Adrenal gland (tissue), 12 donors: ENCODE data around the gene XPR1. TPM values are rescaled to one million over a fixed set of nuclear protein-coding genes. Genes with fewer than 3 reads are reported as not detected.

Source experiments
- DNase-seq, 7 donors: peaks; one replicate each; pipeline ENCODE4 v3.0.0-alpha.2; 2019 to 2020
- H3K27ac ChIP-seq, 5 donors: fragments of 200-600 bp; sonication (generic) in 4 of 5; 1 replicate in 3 of 5; 2 replicates in 2 of 5; pipeline versions ENCODE4 v1.5.1 to v1.8.0; 2016 to 2020; ENCODE audit warnings: mild to moderate bottlenecking in 1 of 5
- H3K27me3 ChIP-seq: fragments of 200-600 bp; 2 replicates; pipeline ENCODE4 v1.8.0; 2021
- H3K36me3 ChIP-seq, 2 donors: fragments of 200-600 bp; replicated peaks in 1 of 2; 1 replicate in 1 of 2; 2 replicates in 1 of 2; pipeline versions ENCODE4 v1.5.1 to v1.8.0; 2018 to 2022
- H3K4me1 ChIP-seq, 2 donors: fragments of 200-600 bp; replicated peaks in 1 of 2; 1 replicate in 1 of 2; 2 replicates in 1 of 2; pipeline versions ENCODE4 v1.5.1 to v1.8.0; 2018 to 2021
- H3K4me3 ChIP-seq, 4 donors: fragments of 200-600 bp; sonication (generic) in 3 of 4; one replicate each; pipeline ENCODE4 v1.5.1; 2016 to 2018
- H3K9me3 ChIP-seq, 3 donors: fragments of 200-600 bp; sonication (generic) in 1 of 3; replicated peaks in 1 of 3; 1 replicate in 2 of 3; 2 replicates in 1 of 3; pipeline versions ENCODE4 v1.5.1 to v1.8.0; 2016 to 2021
- CTCF ChIP-seq, 6 experiments: fragments of 450-650 bp in 4 of 6; fragments of 200-600 bp in 2 of 6; sonication (generic) in 1 of 6; IDR thresholded peaks; 1 replicate in 5 of 6; 2 replicates in 1 of 6; pipeline versions ENCODE4 v1.5.1 to v1.8.0; 2016 to 2021; ENCODE audit warnings: antibody characterized with exemption in 6 of 6, mild to moderate bottlenecking in 2 of 6, moderate library complexity in 1 of 6
- POLR2A ChIP-seq, 2 donors: fragments of 450-650 bp; IDR thresholded peaks; one replicate each; pipeline ENCODE4 v1.6.1; 2017; ENCODE audit warnings: antibody characterized with exemption in 2 of 2, mild to moderate bottlenecking in 2 of 2, moderate library complexity in 1 of 2
- WGBS, 4 donors: extraction: QIAGEN DNeasy Blood & Tissue Kit in 2 of 4; methylation state at CpG; one replicate each; pipeline versions ENCODE4 v1.1.5 to v1.1.7; 2013 to 2017; 5-methylcytosine and 5-hydroxymethylcytosine counted together
- intact Hi-C, 2 donors: fragments of 100-400 bp; cut with DNase I; formaldehyde crosslinking; loops; one replicate each; pipeline versions ENCODE4 v1.14.1 to v1.15.0; 2022 to 2023
- polyA plus RNA-seq, 3 donors: library from polyadenylated mRNA; stranded (reverse); fragments of 200-250 nt in 2 of 3; fragments of 350-450 nt in 1 of 3; fragmentation: Illumina TruSeq in 1 of 3; extraction: RNeasy Lipid Tissue Mini Kit (QIAGEN cat#74804) in 1 of 3; gene quantifications; one replicate each; pipeline ENCODE4 v1.2.3, GENCODE V29; 2013 to 2014
- total RNA-seq, 9 donors: library from RNA; depleted of rRNA in 4 of 9; stranded (reverse); fragments of >200 nt in 4 of 9; fragments of 120-200 nt in 1 of 9; fragmentation: NEBNext Ultra II Directional in 1 of 9; extraction: Animal tissue kit (Norgen Biotek cat#: 25700) in 1 of 9; gene quantifications; one replicate each; pipeline versions ENCODE4 v1.1.0 to v1.2.4, GENCODE V29; 2013 to 2023
- donor health status: healthy with polysubstance abuse.
- donor health status: Bipolar disorder and iron deficiency.
- donor health status: DM: yes; HTN: yes; CAD: no.
- donor health status: DM: no; HTN: no; CAD: no.
- donor health status: DM: no; HTN: no; CAD: no.
- donor health status: DM: yes; HTN: yes; CAD: no.

The XPR1 gene
- total and polyA plus RNA-seq, 12 donors = 4.8 to 53.0 (median 24.1) TPM

DNA sequence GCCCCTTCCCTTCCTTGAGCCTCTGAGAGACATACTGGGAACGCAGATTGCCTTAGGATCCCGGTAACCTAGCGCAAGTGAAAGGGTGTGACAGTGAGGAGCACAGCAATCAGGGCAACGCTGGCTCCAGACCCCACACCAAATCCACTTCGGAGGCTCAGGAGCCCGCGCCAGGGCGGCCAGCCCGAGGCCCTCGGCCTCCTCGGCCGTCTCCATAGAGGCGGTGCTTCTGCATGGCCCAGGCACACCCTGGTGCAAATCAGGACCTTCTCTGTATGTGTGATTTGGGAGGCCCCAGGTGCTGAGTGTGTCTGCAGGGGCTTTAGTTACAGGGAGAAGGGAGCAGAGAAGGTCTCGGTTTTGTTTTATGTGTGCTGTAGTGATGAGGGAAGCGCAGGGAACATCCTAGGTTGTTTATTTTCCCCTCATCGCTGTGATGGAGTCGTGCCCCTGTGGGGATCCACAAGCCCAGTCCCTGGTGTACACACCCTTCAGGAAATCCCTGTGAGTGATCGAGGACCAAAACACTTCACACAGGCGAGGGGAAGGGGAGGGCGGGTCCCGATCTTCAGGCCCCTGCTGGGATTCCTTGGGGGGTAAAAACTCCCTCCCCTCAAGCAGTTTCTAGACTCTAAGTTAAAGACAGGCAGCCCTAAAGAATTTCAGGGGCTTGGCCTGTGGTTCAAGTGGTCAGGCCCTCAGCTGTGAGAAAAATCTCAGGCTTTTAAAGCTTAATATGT is 290.2 kb downstream of the XPR1 start:
- DNase-seq = no peak
- no peak for TF ChIP-seq CTCF (IDR thresholded peaks at IDR 0.05)
- no peak for TF ChIP-seq POLR2A (IDR thresholded peaks at IDR 0.05)
- intact Hi-C loops = no loop called here
- H3K4me3 ChIP-seq = no peak overlapping the region
- 82 to 89% (median 84%) methylated on average over 13 to 21 of the region's 21 CpGs for WGBS, 4 donors
- H3K27ac ChIP-seq = no peak overlapping the region
- peaks cover 0 to 13% of the 10 kb centered on the region in 2 donors for H3K4me1 ChIP-seq
- H3K9me3 ChIP-seq = no peaks in the 10 kb centered on the region
- no peaks in the 10 kb centered on the region for H3K27me3 ChIP-seq
- no peaks in the 10 kb centered on the region for H3K36me3 ChIP-seq

DNA sequence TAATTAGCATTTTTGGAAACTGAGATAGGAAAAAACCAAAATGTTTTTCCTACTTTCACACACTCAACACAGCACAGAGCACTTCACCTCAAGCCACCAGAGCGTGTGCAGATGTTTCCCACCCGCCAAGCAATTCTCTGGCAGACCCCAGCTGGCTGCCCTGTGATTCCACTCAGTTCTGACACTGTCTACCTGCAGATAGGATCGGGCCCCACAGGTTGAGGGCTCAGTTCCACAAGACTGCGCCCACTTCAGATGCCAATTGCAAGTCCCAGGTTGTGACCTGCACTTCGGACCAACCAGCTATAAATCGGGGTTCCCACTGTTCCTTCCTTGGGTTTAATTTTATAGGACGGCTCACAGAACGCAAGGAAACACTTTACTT is 290.8 kb downstream of the XPR1 start:
- no peak for DNase-seq
- H3K4me3 ChIP-seq = no peak overlapping the region
- H3K27me3 ChIP-seq = no peaks in the 10 kb centered on the region
- no peak for TF ChIP-seq CTCF (IDR thresholded peaks at IDR 0.05)
- no peak for TF ChIP-seq POLR2A (IDR thresholded peaks at IDR 0.05)
- no peaks in the 10 kb centered on the region for H3K36me3 ChIP-seq
- 89 to 95% (median 92%) methylated on average over 7 to 8 of the region's 8 CpGs for WGBS, 4 donors
- intact Hi-C loops = no loop called here
- peaks cover 0 to 18% of the 10 kb centered on the region in 2 donors for H3K4me1 ChIP-seq
- H3K27ac ChIP-seq = no peak overlapping the region
- H3K9me3 ChIP-seq = no peaks in the 10 kb centered on the region

DNA sequence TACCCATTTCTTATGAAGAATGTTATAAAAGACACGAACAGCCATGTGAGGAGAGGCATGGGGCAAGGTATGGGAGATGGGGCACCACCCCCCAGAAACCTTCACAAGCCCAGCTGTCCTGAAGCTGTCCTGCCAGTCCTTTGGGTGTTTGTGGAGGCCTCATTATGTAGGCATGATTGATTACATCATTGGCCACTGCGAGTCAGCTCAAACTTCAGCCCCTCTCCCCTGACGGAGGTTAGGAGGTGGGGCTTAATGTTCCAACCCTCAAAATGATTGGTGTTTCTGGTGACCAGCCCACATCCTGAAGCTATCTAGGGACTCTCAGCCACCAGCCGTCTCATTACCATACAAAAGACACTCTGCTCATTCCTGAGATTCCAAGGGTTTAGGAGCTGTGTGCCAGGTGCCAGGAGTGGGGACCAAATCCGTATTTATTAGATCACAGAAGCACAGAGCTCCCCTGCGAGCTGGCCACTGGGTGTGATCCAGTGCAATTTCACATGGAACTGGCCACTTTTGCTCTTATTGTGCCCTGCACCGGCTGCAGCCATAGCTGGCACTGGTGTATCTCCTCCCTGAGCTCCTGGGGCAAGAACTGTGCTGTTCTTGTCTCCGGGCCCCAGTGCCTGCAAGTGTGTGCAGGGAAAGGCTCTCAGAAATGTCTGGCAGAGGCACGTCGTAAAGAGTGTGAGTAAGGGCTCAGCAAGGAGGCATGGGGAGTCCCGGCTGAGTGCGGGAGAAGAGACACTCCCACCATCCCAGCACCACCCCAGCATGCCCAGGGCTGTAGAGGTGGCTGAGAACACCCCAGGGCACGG is 291.4 kb downstream of the XPR1 start:
- Histone ChIP-seq H3K36me3 (no peaks in the 10 kb centered on the region), H3K9me3 (no peaks in the 10 kb centered on the region), H3K27ac (no peak overlapping the region), H3K4me1 (peaks cover 0 to 20% of the 10 kb centered on the region in 2 donors), H3K4me3 (no peak overlapping the region), H3K27me3 (no peaks in the 10 kb centered on the region)
- DNase-seq = no peak
- TF ChIP-seq CTCF (IDR thresholded peaks at IDR 0.05) = no peak
- TF ChIP-seq POLR2A (IDR thresholded peaks at IDR 0.05) = no peak
- 72 to 77% (median 76%) methylated on average over 4 to 13 of the region's 13 CpGs for WGBS, 4 donors
- intact Hi-C loops = no loop called here

- Histone ChIP-seq H3K4me3 (no peak overlapping the region), H3K9me3 (no peaks in the 10 kb centered on the region), H3K27me3 (no peaks in the 10 kb centered on the region), H3K4me1 (peaks cover 0 to 20% of the 10 kb centered on the region in 2 donors), H3K27ac (no peak overlapping the region), H3K36me3 (no peaks in the 10 kb centered on the region)
- intact Hi-C loops = no loop called here
- TF ChIP-seq POLR2A (IDR thresholded peaks at IDR 0.05) (no peak), CTCF (IDR thresholded peaks at IDR 0.05) (no peak)
- no peak for DNase-seq
- 70 to 91% (median 78%) methylated on average over 4 of the region's 4 CpGs for WGBS, 4 donors
Observed at GRCh38 chr1:180923887-180924286, 292.1 kb downstream of the XPR1 start.
